WI38 (cell line): Measurements from ENCODE around the gene RPS6KA2.

Source experiments
- H3K4me3 ChIP-seq: 2 replicates; pipeline ENCODE4 v1.5.1; 2011; ENCODE audit warnings: low read depth, mild to moderate bottlenecking, control low read depth, low read length
- CTCF ChIP-seq: IDR thresholded peaks from 2 replicates; pipeline ENCODE4 v1.5.1; 2012; ENCODE audit warnings: low read depth, mild to moderate bottlenecking, control low read depth, low read length

RPS6KA2 gene

GRCh38 chr6:166460473-166461437 lies 166.3 kb downstream of the RPS6KA2 start:
- no peak overlapping the region for H3K4me3 ChIP-seq
- TF ChIP-seq CTCF, result no peak

GRCh38 chr6:166459906-166460305 lies 167.1 kb downstream of the RPS6KA2 start:
- no peak for TF ChIP-seq CTCF
- no peak overlapping the region for H3K4me3 ChIP-seq

- no peak overlapping the region for H3K4me3 ChIP-seq
- TF ChIP-seq CTCF, result no peak
These were observed 167.8 kb downstream of the RPS6KA2 start for GRCh38 chr6:166459272-166459671.

- TF ChIP-seq CTCF, result no peak
- no peak overlapping the region for H3K4me3 ChIP-seq
These were observed 170.5 kb downstream of the RPS6KA2 start for GRCh38 chr6:166456395-166457156.

- no peak for TF ChIP-seq CTCF
- no peak overlapping the region for H3K4me3 ChIP-seq
These were observed 172.1 kb downstream of the RPS6KA2 start for GRCh38 chr6:166454692-166455515.

GRCh38 chr6:166453651-166454050 lies 173.4 kb downstream of the RPS6KA2 start:
- H3K4me3 ChIP-seq, result no peak overlapping the region
- TF ChIP-seq CTCF, result no peak
